HG03039 (cell line): ENCODE data around the gene ARMH3.

Experiments
- ATAC-seq: cut with Tn5 transposase; IDR thresholded peaks from one replicate; pipeline ENCODE4 v1.9.1; 2021; ENCODE audit warnings: mild to moderate bottlenecking, moderate library complexity; ENCODE audit not compliant: unreplicated experiment

The ARMH3 gene

GRCh38 chr10:101816376-101816775 lies 239.6 kb downstream of the ARMH3 start:
- no peak for ATAC-seq

DNA sequence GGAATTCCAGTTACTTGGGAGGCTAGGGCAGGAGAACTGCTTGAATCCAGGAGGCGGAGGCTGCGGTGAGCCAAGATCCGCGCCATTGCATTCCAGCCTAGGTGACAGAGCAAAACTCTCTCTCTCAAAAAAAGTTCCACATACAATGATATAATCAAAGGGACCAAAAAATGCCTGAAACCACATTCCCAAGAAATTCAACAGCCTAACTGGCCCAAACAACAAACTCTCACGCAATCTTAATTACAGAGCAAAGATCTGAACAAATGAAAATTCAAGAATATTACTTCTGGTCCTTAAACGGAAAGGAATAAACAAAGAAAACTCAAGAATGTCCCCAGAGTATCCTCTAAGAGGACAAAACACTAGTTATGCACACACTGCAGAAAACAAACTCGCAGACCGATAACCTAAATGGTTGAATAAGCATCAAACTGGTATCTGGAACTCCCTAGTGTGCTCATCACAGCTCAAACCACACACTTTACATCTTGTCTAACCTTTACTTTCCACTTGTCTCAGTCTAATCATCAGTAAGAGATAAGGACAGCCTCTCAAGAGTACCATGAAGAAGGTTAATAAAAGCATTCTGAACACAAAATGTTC lies 241.4 kb downstream of the ARMH3 start:
- no peak for ATAC-seq

DNA sequence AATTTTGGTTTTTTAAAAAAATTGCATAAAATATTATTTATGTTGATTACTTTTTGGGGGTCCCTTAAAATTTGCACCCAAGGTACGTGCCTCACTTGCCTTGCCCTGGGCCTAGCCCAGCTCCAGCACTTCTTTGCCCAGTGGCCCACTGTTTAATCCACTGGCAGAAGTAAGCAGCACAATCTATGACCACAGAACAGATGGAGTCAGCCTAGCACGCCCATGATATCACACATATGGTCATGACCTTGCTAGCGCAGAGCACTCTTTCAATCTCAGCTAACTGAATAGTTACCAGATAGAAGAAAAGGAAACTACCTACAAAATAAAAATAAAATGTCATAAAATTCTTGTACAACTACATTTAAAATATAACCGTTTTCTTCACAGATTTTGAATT lies 243.4 kb downstream of the ARMH3 start:
- no peak for ATAC-seq

DNA sequence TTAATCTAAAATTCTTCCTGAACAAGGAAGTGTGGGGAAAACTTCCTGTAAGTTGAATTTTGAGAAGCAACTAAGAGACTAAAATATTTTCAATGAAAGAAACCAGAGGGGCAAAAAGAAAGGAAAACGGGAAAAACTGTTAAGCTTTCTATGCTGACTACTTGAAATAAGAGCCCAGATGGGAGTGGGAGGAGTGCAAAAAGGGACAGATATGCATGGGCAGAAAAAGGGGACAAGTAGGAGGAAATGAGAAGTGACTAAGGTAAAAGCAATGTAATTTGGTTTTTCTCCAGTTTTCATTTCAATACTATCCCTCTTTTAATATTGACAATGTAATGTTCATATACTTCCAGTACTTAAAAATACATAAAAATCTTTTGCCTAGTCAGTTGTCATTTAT lies 248.8 kb downstream of the ARMH3 start:
- no peak for ATAC-seq

- no peak for ATAC-seq
Observed at GRCh38 chr10:101803511-101803910, 252.5 kb downstream of the ARMH3 start.

DNA sequence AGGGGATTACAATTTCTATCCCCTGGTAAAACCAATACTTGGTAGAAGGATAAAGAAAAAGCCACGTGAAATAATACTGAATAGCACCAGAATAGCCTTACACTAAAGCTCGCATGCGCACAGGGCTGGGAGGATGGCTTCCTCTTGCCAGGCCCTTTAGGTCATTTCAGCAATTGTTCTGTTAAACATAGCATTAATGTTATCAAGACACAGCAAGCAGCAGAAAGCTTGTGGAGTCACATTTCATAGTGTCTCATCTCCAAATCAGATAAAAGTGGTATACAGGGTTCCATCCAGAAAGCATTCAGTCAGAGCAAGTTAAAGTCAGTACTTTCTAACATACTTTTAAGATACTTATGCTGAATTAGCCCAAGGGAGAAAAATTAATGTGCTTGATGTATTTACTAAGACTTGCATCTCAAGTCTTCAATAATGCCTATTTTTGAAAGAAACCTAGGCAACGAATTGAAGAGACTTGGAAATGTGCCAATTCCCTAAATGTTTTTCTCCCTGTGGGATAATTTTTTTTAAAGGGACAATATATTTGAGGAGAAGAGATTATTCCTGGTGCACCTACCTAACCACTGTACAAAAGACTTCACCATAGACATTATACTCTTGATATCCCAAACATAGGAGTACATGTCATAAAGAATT lies 258.4 kb downstream of the ARMH3 start:
- no peak for ATAC-seq
